WTC11 (cell line): Measurements from ENCODE around the gene TAS2R41. TPM values are rescaled to one million over a fixed set of nuclear protein-coding genes. Genes with fewer than 3 reads are reported as not detected.

Experiments used
- ATAC-seq: fragments of 200-7000 bp; cut with Tn5 transposase; 2 replicates; pipeline ENCODE4 v1.10.0; 2021; ENCODE audit warnings: mild to moderate bottlenecking, moderate library complexity
- CTCF ChIA-PET: fragments of 300-600 bp; sonication (Branson Sonifier 250); formaldehyde crosslinking; loops from one replicate; lab custom pipeline; 2021; ENCODE audit warnings: antibody characterized with exemption; lab: Charles Lee
- POLR2A ChIA-PET: fragments of 350-600 bp; sonication (Branson Sonifier 250); formaldehyde crosslinking; loops from one replicate; lab custom pipeline; 2021; ENCODE audit warnings: antibody characterized with exemption; lab: Charles Lee
- DNase-seq: peaks from one replicate; pipeline ENCODE4 v3.0.0; 2021; ENCODE audit warnings: low spot score
- H3K27ac Mint-ChIP-seq: 2 replicates; pipeline ENCODE4 v1.8.0; 2021; ENCODE audit warnings: mixed read lengths
- H3K27me3 Mint-ChIP-seq: 2 replicates; pipeline ENCODE4 v1.8.0; 2021; ENCODE audit warnings: low read depth, mild to moderate bottlenecking, moderate library complexity, mixed read lengths
- H3K36me3 Mint-ChIP-seq: 2 replicates; pipeline ENCODE4 v1.8.0; 2021; ENCODE audit warnings: mixed read lengths
- H3K4me1 Mint-ChIP-seq: 2 replicates; pipeline ENCODE4 v1.8.0; 2022; ENCODE audit warnings: mixed read lengths
- H3K4me3 Mint-ChIP-seq: 2 replicates; pipeline ENCODE4 v1.8.0; 2021; ENCODE audit warnings: mild to moderate bottlenecking, moderate library complexity, mixed read lengths
- H3K9me3 Mint-ChIP-seq: 2 replicates; pipeline ENCODE4 v1.8.0; 2021; ENCODE audit warnings: mixed read lengths
- ATF3 ChIP-seq: sonication (generic); formaldehyde crosslinking; conservative IDR thresholded peaks from 2 replicates; pipeline ENCODE4 v1.8.1; 2022; ENCODE audit warnings: mild to moderate bottlenecking, missing genetic modification reagents
- CREB1 ChIP-seq: sonication (generic); formaldehyde crosslinking; IDR thresholded peaks from 2 replicates; pipeline ENCODE4 v1.8.0; 2023; ENCODE audit warnings: mild to moderate bottlenecking, missing genetic modification reagents
- CREM ChIP-seq: sonication (generic); formaldehyde crosslinking; IDR thresholded peaks from 2 replicates; pipeline ENCODE4 v1.8.1; 2022; ENCODE audit warnings: mild to moderate bottlenecking, missing genetic modification reagents, moderate library complexity
- E2F5 ChIP-seq: sonication (generic); formaldehyde crosslinking; IDR thresholded peaks from 2 replicates; pipeline ENCODE4 v1.8.1; 2022; ENCODE audit warnings: mild to moderate bottlenecking, moderate library complexity, missing genetic modification reagents
- ETV6 ChIP-seq: sonication (generic); formaldehyde crosslinking; IDR thresholded peaks from 2 replicates; pipeline ENCODE4 v1.8.1; 2022; ENCODE audit warnings: mild to moderate bottlenecking, missing genetic modification reagents
- GABPB1 ChIP-seq: sonication (generic); formaldehyde crosslinking; IDR thresholded peaks from 2 replicates; pipeline ENCODE4 v1.8.1; 2023; ENCODE audit warnings: mild to moderate bottlenecking, missing genetic modification reagents
- GTF2I ChIP-seq: fragments of 250-450 bp; sonication (Bioruptor Pico); conservative IDR thresholded peaks from 2 replicates; pipeline ENCODE4 v1.4.0; 2021; ENCODE audit warnings: mild to moderate bottlenecking
- IRF1 ChIP-seq: sonication (generic); formaldehyde crosslinking; IDR thresholded peaks from 2 replicates; pipeline ENCODE4 v1.8.0; 2023; ENCODE audit warnings: missing genetic modification reagents
- IRF2 ChIP-seq: sonication (generic); formaldehyde crosslinking; IDR thresholded peaks from 2 replicates; pipeline ENCODE4 v1.8.0; 2022; ENCODE audit warnings: low read depth, missing genetic modification reagents, borderline replicate concordance
- JAZF1 ChIP-seq: fragments of 250-450 bp; sonication (Bioruptor Pico); IDR thresholded peaks from 2 replicates; pipeline ENCODE4 v1.9.0; 2021; ENCODE audit warnings: moderate library complexity, mild to moderate bottlenecking, inconsistent platforms
- MXD4 ChIP-seq: fragments of 250-450 bp; sonication (Bioruptor Pico); IDR thresholded peaks from 2 replicates; pipeline ENCODE4 v1.8.0; 2021; ENCODE audit warnings: mild to moderate bottlenecking, moderate library complexity, borderline replicate concordance
- NFE2L1 ChIP-seq: sonication (generic); formaldehyde crosslinking; IDR thresholded peaks from 2 replicates; pipeline ENCODE4 v1.8.1; 2023; ENCODE audit warnings: missing genetic modification reagents
- NFYB ChIP-seq: sonication (generic); formaldehyde crosslinking; conservative IDR thresholded peaks from 2 replicates; pipeline ENCODE4 v1.8.0; 2022; ENCODE audit warnings: low read depth, missing genetic modification reagents
- NR1H2 ChIP-seq: sonication (generic); formaldehyde crosslinking; IDR thresholded peaks from 2 replicates; pipeline ENCODE4 v1.9.0; 2021; ENCODE audit warnings: mild to moderate bottlenecking, moderate library complexity, missing genetic modification reagents
- RELA ChIP-seq: sonication (generic); formaldehyde crosslinking; IDR thresholded peaks from 2 replicates; pipeline ENCODE4 v1.8.1; 2022; ENCODE audit warnings: missing genetic modification reagents, mild to moderate bottlenecking, borderline replicate concordance
- SOX15 ChIP-seq: fragments of 250-450 bp; sonication (Bioruptor Pico); IDR thresholded peaks from 2 replicates; pipeline ENCODE4 v1.9.0; 2021; ENCODE audit warnings: mild to moderate bottlenecking
- TEAD4 ChIP-seq: sonication (generic); formaldehyde crosslinking; IDR thresholded peaks from 2 replicates; pipeline ENCODE4 v1.8.0; 2022; ENCODE audit warnings: mild to moderate bottlenecking, missing genetic modification reagents
- ZNF532 ChIP-seq: fragments of 250-450 bp; sonication (Bioruptor Pico); IDR thresholded peaks from 2 replicates; pipeline ENCODE4 v1.9.0; 2021; ENCODE audit warnings: mild to moderate bottlenecking, borderline replicate concordance
- total RNA-seq: library from RNA; stranded (reverse); gene quantifications from 3 replicates; pipeline ENCODE4 v1.2.3, GENCODE V29; 2021
- TF ChIP-seq, protein P1 (sequence below): fragments of 250-450 bp; sonication (Bioruptor Pico); IDR thresholded peaks from 2 replicates; pipeline ENCODE4 v1.8.0; 2021; ENCODE audit warnings: mild to moderate bottlenecking
- TF ChIP-seq, protein P2 (sequence below): fragments of 200-600 bp; IDR thresholded peaks from 2 replicates; pipeline ENCODE4 v1.8.0; 2022; ENCODE audit warnings: antibody characterized with exemption
- TF ChIP-seq, protein P3 (sequence below): sonication (generic); formaldehyde crosslinking; IDR thresholded peaks from 2 replicates; pipeline ENCODE4 v1.8.0; 2023; ENCODE audit warnings: missing genetic modification reagents, mild to moderate bottlenecking, borderline replicate concordance
- TF ChIP-seq, protein P4 (sequence below): sonication (generic); formaldehyde crosslinking; IDR thresholded peaks from 2 replicates; pipeline ENCODE4 v1.8.1; 2022; ENCODE audit warnings: mild to moderate bottlenecking, missing genetic modification reagents, moderate library complexity, borderline replicate concordance

TAS2R41 gene
- total RNA-seq, 1 experiment from 2014 or later: 0.31 TPM

- no peak for TF ChIP-seq ZNF532 (CRISPR knock-in tag)
- TF ChIP-seq CREB1 (CRISPR knock-in tag): no peak
- no peak for TF ChIP-seq RELA (CRISPR knock-in tag)
- no peak for TF ChIP-seq JAZF1 (CRISPR knock-in tag)
- TF ChIP-seq ATF3 (CRISPR knock-in tag): no peak
- TF ChIP-seq CREM: no peak
- no peak for TF ChIP-seq NFE2L1 (CRISPR knock-in tag)
- no peak for TF ChIP-seq NFYB (CRISPR knock-in tag)
- TF ChIP-seq E2F5 (CRISPR knock-in tag): no peak
- TF ChIP-seq, protein P1, sequence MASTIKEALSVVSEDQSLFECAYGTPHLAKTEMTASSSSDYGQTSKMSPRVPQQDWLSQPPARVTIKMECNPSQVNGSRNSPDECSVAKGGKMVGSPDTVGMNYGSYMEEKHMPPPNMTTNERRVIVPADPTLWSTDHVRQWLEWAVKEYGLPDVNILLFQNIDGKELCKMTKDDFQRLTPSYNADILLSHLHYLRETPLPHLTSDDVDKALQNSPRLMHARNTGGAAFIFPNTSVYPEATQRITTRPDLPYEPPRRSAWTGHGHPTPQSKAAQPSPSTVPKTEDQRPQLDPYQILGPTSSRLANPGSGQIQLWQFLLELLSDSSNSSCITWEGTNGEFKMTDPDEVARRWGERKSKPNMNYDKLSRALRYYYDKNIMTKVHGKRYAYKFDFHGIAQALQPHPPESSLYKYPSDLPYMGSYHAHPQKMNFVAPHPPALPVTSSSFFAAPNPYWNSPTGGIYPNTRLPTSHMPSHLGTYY (CRISPR knock-in tag): no peak
- no peak for TF ChIP-seq GABPB1
- TF ChIP-seq IRF1 (CRISPR knock-in tag): no peak
- TF ChIP-seq SOX15 (CRISPR knock-in tag): no peak
- no peak for TF ChIP-seq TEAD4 (CRISPR knock-in tag)
- TF ChIP-seq GTF2I: no peak
- TF ChIP-seq, protein P2, sequence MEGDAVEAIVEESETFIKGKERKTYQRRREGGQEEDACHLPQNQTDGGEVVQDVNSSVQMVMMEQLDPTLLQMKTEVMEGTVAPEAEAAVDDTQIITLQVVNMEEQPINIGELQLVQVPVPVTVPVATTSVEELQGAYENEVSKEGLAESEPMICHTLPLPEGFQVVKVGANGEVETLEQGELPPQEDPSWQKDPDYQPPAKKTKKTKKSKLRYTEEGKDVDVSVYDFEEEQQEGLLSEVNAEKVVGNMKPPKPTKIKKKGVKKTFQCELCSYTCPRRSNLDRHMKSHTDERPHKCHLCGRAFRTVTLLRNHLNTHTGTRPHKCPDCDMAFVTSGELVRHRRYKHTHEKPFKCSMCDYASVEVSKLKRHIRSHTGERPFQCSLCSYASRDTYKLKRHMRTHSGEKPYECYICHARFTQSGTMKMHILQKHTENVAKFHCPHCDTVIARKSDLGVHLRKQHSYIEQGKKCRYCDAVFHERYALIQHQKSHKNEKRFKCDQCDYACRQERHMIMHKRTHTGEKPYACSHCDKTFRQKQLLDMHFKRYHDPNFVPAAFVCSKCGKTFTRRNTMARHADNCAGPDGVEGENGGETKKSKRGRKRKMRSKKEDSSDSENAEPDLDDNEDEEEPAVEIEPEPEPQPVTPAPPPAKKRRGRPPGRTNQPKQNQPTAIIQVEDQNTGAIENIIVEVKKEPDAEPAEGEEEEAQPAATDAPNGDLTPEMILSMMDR: no peak
These were observed 7.4 kb downstream of the TAS2R41 start (continued) for GRCh38 chr7:143485094-143485493.

DNA sequence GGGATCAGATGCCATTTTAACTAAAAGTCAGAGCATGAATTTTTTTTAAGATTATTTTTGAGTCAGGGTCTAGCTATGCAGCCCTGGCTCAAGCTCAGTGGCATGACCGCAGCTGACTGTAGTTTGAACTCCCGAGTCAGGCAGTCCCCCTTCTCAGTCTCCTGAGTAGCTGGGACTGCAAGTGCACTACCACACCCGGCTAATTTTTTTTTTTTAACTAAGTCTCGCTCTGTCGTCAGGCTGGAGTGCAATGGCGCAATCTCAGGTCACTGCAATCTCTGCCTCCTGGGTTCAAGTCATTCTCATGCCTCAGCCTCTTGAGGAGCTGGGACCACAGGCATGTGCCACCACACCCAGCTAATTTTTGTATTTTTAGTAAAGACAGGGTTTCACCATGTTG, 7.8 kb downstream of the TAS2R41 start:
- Mint-ChIP-seq H3K4me1 (no peaks in the 10 kb centered on the region), H3K4me3 (no peak overlapping the region), H3K27ac (no peak overlapping the region), H3K36me3 (no peaks in the 10 kb centered on the region), H3K9me3 (no peaks in the 10 kb centered on the region), H3K27me3 (no peaks in the 10 kb centered on the region)
- ATAC-seq: no peak
- POLR2A ChIA-PET: no interaction called here
- CTCF ChIA-PET: no interaction called here
- no peak for DNase-seq
- TF ChIP-seq CREM (no peak), NR1H2 (CRISPR knock-in tag) (no peak), MXD4 (CRISPR knock-in tag) (no peak), IRF2 (CRISPR knock-in tag) (no peak), ETV6 (CRISPR knock-in tag) (no peak)
- TF ChIP-seq, protein P3, sequence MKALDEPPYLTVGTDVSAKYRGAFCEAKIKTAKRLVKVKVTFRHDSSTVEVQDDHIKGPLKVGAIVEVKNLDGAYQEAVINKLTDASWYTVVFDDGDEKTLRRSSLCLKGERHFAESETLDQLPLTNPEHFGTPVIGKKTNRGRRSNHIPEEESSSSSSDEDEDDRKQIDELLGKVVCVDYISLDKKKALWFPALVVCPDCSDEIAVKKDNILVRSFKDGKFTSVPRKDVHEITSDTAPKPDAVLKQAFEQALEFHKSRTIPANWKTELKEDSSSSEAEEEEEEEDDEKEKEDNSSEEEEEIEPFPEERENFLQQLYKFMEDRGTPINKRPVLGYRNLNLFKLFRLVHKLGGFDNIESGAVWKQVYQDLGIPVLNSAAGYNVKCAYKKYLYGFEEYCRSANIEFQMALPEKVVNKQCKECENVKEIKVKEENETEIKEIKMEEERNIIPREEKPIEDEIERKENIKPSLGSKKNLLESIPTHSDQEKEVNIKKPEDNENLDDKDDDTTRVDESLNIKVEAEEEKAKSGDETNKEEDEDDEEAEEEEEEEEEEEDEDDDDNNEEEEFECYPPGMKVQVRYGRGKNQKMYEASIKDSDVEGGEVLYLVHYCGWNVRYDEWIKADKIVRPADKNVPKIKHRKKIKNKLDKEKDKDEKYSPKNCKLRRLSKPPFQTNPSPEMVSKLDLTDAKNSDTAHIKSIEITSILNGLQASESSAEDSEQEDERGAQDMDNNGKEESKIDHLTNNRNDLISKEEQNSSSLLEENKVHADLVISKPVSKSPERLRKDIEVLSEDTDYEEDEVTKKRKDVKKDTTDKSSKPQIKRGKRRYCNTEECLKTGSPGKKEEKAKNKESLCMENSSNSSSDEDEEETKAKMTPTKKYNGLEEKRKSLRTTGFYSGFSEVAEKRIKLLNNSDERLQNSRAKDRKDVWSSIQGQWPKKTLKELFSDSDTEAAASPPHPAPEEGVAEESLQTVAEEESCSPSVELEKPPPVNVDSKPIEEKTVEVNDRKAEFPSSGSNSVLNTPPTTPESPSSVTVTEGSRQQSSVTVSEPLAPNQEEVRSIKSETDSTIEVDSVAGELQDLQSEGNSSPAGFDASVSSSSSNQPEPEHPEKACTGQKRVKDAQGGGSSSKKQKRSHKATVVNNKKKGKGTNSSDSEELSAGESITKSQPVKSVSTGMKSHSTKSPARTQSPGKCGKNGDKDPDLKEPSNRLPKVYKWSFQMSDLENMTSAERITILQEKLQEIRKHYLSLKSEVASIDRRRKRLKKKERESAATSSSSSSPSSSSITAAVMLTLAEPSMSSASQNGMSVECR (CRISPR knock-in tag): no peak
- TF ChIP-seq, protein P4, sequence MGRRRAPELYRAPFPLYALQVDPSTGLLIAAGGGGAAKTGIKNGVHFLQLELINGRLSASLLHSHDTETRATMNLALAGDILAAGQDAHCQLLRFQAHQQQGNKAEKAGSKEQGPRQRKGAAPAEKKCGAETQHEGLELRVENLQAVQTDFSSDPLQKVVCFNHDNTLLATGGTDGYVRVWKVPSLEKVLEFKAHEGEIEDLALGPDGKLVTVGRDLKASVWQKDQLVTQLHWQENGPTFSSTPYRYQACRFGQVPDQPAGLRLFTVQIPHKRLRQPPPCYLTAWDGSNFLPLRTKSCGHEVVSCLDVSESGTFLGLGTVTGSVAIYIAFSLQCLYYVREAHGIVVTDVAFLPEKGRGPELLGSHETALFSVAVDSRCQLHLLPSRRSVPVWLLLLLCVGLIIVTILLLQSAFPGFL (CRISPR knock-in tag): no peak
